ENCODE data around the gene TMEM258. TPM values are rescaled to one million over a fixed set of nuclear protein-coding genes. Genes with fewer than 3 reads are reported as not detected.

TMEM258 gene
- total and polyA plus RNA-seq, 9 of the 15 experiments (the other 6 are each of a cell fraction or from before 2014, with no cell fraction given) = 97.2 to 856 (median 231) TPM

DNA sequence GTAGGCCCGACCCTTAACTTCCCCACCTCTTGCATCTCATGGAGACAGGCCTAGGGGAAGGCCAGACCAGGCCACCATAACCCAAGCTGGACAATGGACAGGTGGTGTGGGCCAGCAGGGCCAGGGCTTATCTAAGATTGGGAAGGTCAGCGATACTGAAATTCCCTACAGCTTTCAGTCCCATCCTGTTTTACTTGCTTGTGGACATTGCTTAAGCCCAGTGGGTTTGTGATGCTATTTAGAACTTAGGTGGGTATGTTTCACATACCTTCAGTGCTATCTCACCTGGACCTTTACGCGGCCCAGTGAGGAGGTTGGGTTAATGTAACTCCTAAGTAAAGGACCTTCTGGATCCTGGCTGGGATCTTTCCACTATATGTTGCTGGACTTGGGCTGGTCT, 37.4 kb upstream of the TMEM258 start:
- no peaks in the 10 kb centered on the region for H4K20me1 ChIP-seq (replicated peaks; ENCODE audit: control insufficient read depth, insufficient read depth, low read length)
- ChIA-PET CTCF (ENCODE audit: low intra/inter-chr PET ratio) (no interaction called here), POLR2A (interaction anchor here (0.6 kb wide), 1 partner anchor 657 kb away, joined by 3 read pairs; no protein-coding TSS in a partner anchor)
- WGBS (ENCODE audit: insufficient coverage, low coverage, missing lambda C conversion rate) = 67% methylated on average over 4 of the region's 4 CpGs
- peaks cover 14% of the 10 kb centered on the region; the same call in 2 of the 3 replicates for H3K79me2 ChIP-seq (ENCODE audit: control insufficient read depth, insufficient read depth, low read length)
- peaks cover 16 to 42% of the 10 kb centered on the region in 2 experiments for H3K4me1 ChIP-seq (replicated peaks in 1 of 2; ENCODE audit: control insufficient read depth in 2 of 2, insufficient read depth in 2 of 2, low read length in 2 of 2)
- H3K4me3 ChIP-seq = no peak overlapping the region
- TF ChIP-seq ZBTB8A (IDR thresholded peaks at IDR 0.05; ENCODE audit: partially characterized antibody) (no peak), CAMTA2 (CRISPR knock-in tag; conservative IDR thresholded peaks at IDR 0.05) (no peak), TAF9B (IDR thresholded peaks at IDR 0.05; ENCODE audit: partially characterized antibody) (no peak), BRD4 (IDR thresholded peaks at IDR 0.05) (no peak), ZNF830 (CRISPR knock-in tag; IDR thresholded peaks at IDR 0.05) (no peak), POLR3G (IDR thresholded peaks at IDR 0.05; ENCODE audit: extremely low read depth, insufficient read length, insufficient replicate concordance) (no peak), ARNT (IDR thresholded peaks at IDR 0.05) (no peak), SOX6 (IDR thresholded peaks at IDR 0.05) (no peak), ZNF212 (CRISPR knock-in tag; IDR thresholded peaks at IDR 0.05) (no peak), SRSF7 (optimal IDR thresholded peaks at IDR 0.05; ENCODE audit: low read depth, low read length) (no peak), CTBP1 (IDR thresholded peaks at IDR 0.05; ENCODE audit: borderline replicate concordance) (no peak)
- TF ChIP-seq, protein P1, sequence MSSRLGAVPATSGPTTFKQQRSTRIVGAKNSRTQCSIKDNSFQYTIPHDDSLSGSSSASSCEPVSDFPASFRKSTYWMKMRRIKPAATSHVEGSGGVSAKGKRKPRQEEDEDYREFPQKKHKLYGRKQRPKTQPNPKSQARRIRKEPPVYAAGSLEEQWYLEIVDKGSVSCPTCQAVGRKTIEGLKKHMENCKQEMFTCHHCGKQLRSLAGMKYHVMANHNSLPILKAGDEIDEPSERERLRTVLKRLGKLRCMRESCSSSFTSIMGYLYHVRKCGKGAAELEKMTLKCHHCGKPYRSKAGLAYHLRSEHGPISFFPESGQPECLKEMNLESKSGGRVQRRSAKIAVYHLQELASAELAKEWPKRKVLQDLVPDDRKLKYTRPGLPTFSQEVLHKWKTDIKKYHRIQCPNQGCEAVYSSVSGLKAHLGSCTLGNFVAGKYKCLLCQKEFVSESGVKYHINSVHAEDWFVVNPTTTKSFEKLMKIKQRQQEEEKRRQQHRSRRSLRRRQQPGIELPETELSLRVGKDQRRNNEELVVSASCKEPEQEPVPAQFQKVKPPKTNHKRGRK (tag; IDR thresholded peaks at IDR 0.05) = no peak
- TF ChIP-seq, protein P2, sequence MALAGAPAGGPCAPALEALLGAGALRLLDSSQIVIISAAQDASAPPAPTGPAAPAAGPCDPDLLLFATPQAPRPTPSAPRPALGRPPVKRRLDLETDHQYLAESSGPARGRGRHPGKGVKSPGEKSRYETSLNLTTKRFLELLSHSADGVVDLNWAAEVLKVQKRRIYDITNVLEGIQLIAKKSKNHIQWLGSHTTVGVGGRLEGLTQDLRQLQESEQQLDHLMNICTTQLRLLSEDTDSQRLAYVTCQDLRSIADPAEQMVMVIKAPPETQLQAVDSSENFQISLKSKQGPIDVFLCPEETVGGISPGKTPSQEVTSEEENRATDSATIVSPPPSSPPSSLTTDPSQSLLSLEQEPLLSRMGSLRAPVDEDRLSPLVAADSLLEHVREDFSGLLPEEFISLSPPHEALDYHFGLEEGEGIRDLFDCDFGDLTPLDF (CRISPR knock-in tag; IDR thresholded peaks at IDR 0.05) = no peak
- TF ChIP-seq, protein P3, sequence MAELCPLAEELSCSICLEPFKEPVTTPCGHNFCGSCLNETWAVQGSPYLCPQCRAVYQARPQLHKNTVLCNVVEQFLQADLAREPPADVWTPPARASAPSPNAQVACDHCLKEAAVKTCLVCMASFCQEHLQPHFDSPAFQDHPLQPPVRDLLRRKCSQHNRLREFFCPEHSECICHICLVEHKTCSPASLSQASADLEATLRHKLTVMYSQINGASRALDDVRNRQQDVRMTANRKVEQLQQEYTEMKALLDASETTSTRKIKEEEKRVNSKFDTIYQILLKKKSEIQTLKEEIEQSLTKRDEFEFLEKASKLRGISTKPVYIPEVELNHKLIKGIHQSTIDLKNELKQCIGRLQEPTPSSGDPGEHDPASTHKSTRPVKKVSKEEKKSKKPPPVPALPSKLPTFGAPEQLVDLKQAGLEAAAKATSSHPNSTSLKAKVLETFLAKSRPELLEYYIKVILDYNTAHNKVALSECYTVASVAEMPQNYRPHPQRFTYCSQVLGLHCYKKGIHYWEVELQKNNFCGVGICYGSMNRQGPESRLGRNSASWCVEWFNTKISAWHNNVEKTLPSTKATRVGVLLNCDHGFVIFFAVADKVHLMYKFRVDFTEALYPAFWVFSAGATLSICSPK (IDR thresholded peaks at IDR 0.05; ENCODE audit: borderline replicate concordance) = no peak
- TF ChIP-seq, protein P4, sequence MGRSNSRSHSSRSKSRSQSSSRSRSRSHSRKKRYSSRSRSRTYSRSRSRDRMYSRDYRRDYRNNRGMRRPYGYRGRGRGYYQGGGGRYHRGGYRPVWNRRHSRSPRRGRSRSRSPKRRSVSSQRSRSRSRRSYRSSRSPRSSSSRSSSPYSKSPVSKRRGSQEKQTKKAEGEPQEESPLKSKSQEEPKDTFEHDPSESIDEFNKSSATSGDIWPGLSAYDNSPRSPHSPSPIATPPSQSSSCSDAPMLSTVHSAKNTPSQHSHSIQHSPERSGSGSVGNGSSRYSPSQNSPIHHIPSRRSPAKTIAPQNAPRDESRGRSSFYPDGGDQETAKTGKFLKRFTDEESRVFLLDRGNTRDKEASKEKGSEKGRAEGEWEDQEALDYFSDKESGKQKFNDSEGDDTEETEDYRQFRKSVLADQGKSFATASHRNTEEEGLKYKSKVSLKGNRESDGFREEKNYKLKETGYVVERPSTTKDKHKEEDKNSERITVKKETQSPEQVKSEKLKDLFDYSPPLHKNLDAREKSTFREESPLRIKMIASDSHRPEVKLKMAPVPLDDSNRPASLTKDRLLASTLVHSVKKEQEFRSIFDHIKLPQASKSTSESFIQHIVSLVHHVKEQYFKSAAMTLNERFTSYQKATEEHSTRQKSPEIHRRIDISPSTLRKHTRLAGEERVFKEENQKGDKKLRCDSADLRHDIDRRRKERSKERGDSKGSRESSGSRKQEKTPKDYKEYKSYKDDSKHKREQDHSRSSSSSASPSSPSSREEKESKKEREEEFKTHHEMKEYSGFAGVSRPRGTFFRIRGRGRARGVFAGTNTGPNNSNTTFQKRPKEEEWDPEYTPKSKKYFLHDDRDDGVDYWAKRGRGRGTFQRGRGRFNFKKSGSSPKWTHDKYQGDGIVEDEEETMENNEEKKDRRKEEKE (IDR thresholded peaks at IDR 0.05; ENCODE audit: borderline replicate concordance in 1 of 2, control insufficient read depth in 1 of 2, low read depth in 2 of 2, low read length in 1 of 2) = no peak
- BruUV-seq (replicated peaks) = no TSS peak
- H2AFZ ChIP-seq (ENCODE audit: low read depth, low read length) = no peak overlapping the region
- no peak for DNase-seq (ENCODE audit: extremely low read depth in 1 of 4, low spot score in 3 of 4)
- no peak for ATAC-seq
- H3K27ac ChIP-seq (ENCODE audit: extremely low read depth, low read depth, low read length) = no peak overlapping the region
- FAIRE-seq = no peak
- no peaks in the 10 kb centered on the region for H3K9me3 ChIP-seq (replicated peaks; ENCODE audit: control insufficient read depth, insufficient read depth, low read depth, low read length)
- H3K27me3 ChIP-seq (ENCODE audit: control insufficient read depth in 2 of 2, insufficient read depth in 2 of 2, low read length in 2 of 2) = no peaks in the 10 kb centered on the region
- H3K4me2 ChIP-seq (ENCODE audit: insufficient read depth, low read length) = no peak overlapping the region
- in situ Hi-C loops (cut with MboI) = no loop called here
- H3K9ac ChIP-seq (ENCODE audit: insufficient read depth in 1 of 2, low read depth in 2 of 2, low read length in 2 of 2) = peak overlapping the region in 1 of 2 experiments; percentile 10; a peak in 1 of 4 replicates
- peaks cover 10% of the 10 kb centered on the region for H3K9me1 ChIP-seq (ENCODE audit: control insufficient read depth, insufficient read depth, low read length)
- no peaks in the 10 kb centered on the region for H3K36me3 ChIP-seq (ENCODE audit: control insufficient read depth, insufficient read depth, low read length)
- intact Hi-C loops (cut with micrococcal nuclease) = no loop called here

All from K562 (cell line).